Uterus (tissue), 2 donors: Measurements from ENCODE around the gene CST11.

Source experiments
- CTCF ChIP-seq, 4 experiments: fragments of 200-600 bp in 2 of 4; fragments of 450-650 bp in 2 of 4; sonication (generic) in 2 of 4; IDR thresholded peaks; one replicate each; pipeline ENCODE4 v1.5.1; 2016 to 2019; ENCODE audit warnings: antibody characterized with exemption in 4 of 4, mild to moderate bottlenecking in 2 of 4, moderate library complexity in 1 of 4
- POLR2A ChIP-seq, 2 donors: fragments of 450-650 bp; IDR thresholded peaks; one replicate each; pipeline ENCODE4 v1.6.1; 2016; ENCODE audit warnings: antibody characterized with exemption in 2 of 2, mild to moderate bottlenecking in 1 of 2, moderate library complexity in 1 of 2

DNA sequence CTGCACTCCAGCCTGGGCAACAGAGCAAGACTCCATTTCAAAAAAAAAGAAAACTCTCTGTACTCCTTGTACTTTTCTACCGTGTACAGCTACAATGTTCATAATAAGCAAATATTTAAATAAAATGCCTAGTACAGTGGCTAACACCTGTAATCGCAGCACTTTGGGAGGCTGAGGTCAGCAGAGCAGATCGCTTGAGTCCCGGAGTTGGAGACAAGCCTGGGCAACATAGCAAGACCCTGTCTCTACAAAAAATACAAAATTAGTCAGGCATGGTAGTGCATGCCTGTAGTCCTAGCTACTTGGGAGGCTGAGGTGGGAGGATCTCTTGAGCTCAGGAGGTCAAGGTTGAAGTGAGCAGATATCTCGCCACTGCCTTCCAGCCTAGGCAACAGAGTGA is 37.1 kb downstream of the CST11 start:
- TF ChIP-seq CTCF (IDR thresholded peaks at IDR 0.05) (no peak), POLR2A (IDR thresholded peaks at IDR 0.05) (no peak)
